NCI-H1417 (cell line): ENCODE data around the gene ENO1.
"Not testable (repeated sequence)": the region's sequence is repeated elsewhere in the genome, so short reads cannot be mapped to it uniquely, and the experiment has no call there.

Experiments
- DNase-seq, 3 experiments: peaks; one replicate each; lab custom pipeline; 2025; lab: John Stamatoyannopoulos, UW

The ENO1 gene

GRCh38 chr1:8845104-8846097, 33.1 kb downstream of the ENO1 start:
- no peak for DNase-seq

- DNase-seq: no peak
Measured at GRCh38 chr1:8844501-8845006, 33.9 kb downstream of the ENO1 start.

GRCh38 chr1:8841395-8841794, 37.1 kb downstream of the ENO1 start:
- no peak for DNase-seq

GRCh38 chr1:8839990-8840389, 38.5 kb downstream of the ENO1 start:
- DNase-seq: no peak

- DNase-seq: no peak
Measured at GRCh38 chr1:8835941-8836643, 42.4 kb downstream of the ENO1 start.

- DNase-seq: no peak
Measured at GRCh38 chr1:8831340-8831739, 47.1 kb downstream of the ENO1 start.

GRCh38 chr1:8830732-8831131, 47.8 kb downstream of the ENO1 start:
- not testable (repeated sequence) for DNase-seq

GRCh38 chr1:8825985-8826481, 52.5 kb downstream of the ENO1 start:
- no peak for DNase-seq

GRCh38 chr1:8823295-8823664, 55.2 kb downstream of the ENO1 start:
- no peak for DNase-seq

- DNase-seq: peak; percentile 75 to 98 (median 79)
Measured at GRCh38 chr1:8822373-8823294, 55.9 kb downstream of the ENO1 start.

- DNase-seq: no peak
Measured at GRCh38 chr1:8821084-8821483, 57.4 kb downstream of the ENO1 start.

GRCh38 chr1:8818789-8819188, 59.7 kb downstream of the ENO1 start:
- DNase-seq: not testable (repeated sequence)

GRCh38 chr1:8818325-8818775, 60.1 kb downstream of the ENO1 start:
- peak; percentile 32 to 81 (median 60) for DNase-seq

- DNase-seq: peak; percentile 95 to 97 (median 96)
Measured at GRCh38 chr1:8817412-8818324, 60.8 kb downstream of the ENO1 start, which contains the start of gene RERE. Gene RERE, minus strand, starts transcription at chr1:8817640.

GRCh38 chr1:8816831-8817411, 61.6 kb downstream of the ENO1 start:
- DNase-seq: peak in 1 of 3 experiments; percentile 23

GRCh38 chr1:8816264-8816663, 62.2 kb downstream of the ENO1 start:
- peak in 2 of 3 experiments; percentile 24 to 66 for DNase-seq

- DNase-seq: peak; percentile 28 to 77 (median 42)
Measured at GRCh38 chr1:8815582-8816151, 62.8 kb downstream of the ENO1 start.

- DNase-seq: peak; percentile 22 to 65 (median 24)
Measured at GRCh38 chr1:8814865-8815264, 63.6 kb downstream of the ENO1 start.

- DNase-seq: no peak
Measured at GRCh38 chr1:8813991-8814390, 64.5 kb downstream of the ENO1 start.
